ENCODE data around the gene APOBEC4. TPM values are rescaled to one million over a fixed set of nuclear protein-coding genes. Genes with fewer than 3 reads are reported as not detected.

APOBEC4 gene
- total and polyA plus RNA-seq, 4 donors, result 1.4 to 5.3 (median 3.1) TPM

DNA sequence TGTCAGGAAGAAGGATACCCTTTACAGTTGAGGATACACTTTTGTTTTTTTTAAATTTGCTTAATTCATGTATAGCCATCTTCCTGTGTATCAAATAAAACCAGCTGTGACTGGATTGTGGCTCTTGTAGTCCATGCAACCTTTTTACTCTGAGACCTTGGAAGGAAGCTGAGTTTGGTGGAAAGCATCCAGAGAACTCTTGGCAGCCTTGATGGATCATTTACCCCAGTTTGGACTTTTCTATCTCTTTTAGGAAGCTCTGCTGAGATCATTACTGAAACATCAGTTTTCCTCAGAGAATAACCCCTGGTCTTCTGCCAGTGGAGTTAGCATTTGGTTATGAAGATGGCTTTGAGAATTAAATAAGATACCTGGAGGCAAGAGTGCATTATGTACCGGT is 21.2 kb upstream of the APOBEC4 start:
- no peak overlapping the region for H3K27ac ChIP-seq (ENCODE audit: low read depth in 1 of 2, low read length in 1 of 2)
- DNase-seq, result peak in 2 of 3 donors; percentile 38 to 74
- H3K36me3 ChIP-seq (ENCODE audit: control insufficient read depth in 4 of 4, insufficient read depth in 4 of 4, low read length in 4 of 4), result no peaks in the 10 kb centered on the region
- no peak for ATAC-seq (ENCODE audit: insufficient read depth, low FRiP score)
- no peaks in the 10 kb centered on the region for H3K9me3 ChIP-seq (ENCODE audit: control insufficient read depth in 4 of 4, insufficient read depth in 3 of 4, low read length in 3 of 4)
- H3K4me3 ChIP-seq, result no peak overlapping the region
- H3K27me3 ChIP-seq (ENCODE audit: control insufficient read depth in 3 of 3, insufficient read depth in 3 of 3, low read length in 2 of 3), result no peaks in the 10 kb centered on the region
- TF ChIP-seq, protein P1, sequence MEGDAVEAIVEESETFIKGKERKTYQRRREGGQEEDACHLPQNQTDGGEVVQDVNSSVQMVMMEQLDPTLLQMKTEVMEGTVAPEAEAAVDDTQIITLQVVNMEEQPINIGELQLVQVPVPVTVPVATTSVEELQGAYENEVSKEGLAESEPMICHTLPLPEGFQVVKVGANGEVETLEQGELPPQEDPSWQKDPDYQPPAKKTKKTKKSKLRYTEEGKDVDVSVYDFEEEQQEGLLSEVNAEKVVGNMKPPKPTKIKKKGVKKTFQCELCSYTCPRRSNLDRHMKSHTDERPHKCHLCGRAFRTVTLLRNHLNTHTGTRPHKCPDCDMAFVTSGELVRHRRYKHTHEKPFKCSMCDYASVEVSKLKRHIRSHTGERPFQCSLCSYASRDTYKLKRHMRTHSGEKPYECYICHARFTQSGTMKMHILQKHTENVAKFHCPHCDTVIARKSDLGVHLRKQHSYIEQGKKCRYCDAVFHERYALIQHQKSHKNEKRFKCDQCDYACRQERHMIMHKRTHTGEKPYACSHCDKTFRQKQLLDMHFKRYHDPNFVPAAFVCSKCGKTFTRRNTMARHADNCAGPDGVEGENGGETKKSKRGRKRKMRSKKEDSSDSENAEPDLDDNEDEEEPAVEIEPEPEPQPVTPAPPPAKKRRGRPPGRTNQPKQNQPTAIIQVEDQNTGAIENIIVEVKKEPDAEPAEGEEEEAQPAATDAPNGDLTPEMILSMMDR (IDR thresholded peaks at IDR 0.05; ENCODE audit: control extremely low read depth, extremely low read depth), result no peak
- no peak overlapping the region for H3K9ac ChIP-seq (ENCODE audit: insufficient read depth in 1 of 2, low read length in 2 of 2)
- peaks cover 0 to 18% (median 0%) of the 10 kb centered on the region in 5 donors for H3K4me1 ChIP-seq (ENCODE audit: control insufficient read depth in 5 of 5, insufficient read depth in 5 of 5, low read length in 5 of 5)
- 86 to 89% methylated on average over 1 of the region's 1 CpG for WGBS, 2 donors

DNA sequence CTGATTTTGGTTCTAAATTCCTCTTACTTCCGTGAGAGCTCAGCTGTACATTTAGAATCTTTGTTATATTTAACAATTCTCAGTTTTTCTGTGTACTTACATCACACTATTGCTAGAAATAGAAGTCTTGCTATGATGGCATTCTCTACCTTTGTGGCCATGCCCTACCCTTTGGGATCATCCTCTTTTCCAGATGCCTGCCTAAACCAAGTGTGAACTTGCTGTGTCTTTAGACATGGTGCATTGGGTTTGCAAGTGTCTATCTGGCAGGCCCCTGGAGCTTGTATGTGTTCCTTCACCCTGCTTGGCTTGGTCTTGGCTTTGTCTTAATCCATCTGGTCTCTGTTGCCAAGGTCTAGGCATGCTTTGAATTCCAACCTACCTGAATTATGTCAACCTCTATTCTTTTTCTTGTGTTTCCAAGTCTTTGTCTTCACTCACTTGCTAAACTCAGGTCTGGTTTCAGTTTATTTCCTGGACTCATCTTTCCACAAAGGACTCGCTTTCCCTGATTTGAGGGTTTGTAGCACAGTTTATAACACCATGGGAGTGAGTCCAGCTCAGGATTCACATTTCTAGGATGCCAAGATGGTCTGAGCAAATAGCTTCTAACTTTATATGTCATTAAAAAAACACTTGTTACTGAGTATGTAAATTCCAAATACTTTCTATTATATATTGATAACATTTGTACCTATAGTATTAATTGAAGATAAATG is 20.6 kb upstream of the APOBEC4 start:
- Histone ChIP-seq H3K27me3 (ENCODE audit: control insufficient read depth in 3 of 3, insufficient read depth in 3 of 3, low read length in 2 of 3) (no peaks in the 10 kb centered on the region), H3K9ac (ENCODE audit: insufficient read depth in 1 of 2, low read length in 2 of 2) (no peak overlapping the region), H3K9me3 (ENCODE audit: control insufficient read depth in 4 of 4, insufficient read depth in 3 of 4, low read length in 3 of 4) (no peaks in the 10 kb centered on the region), H3K4me1 (ENCODE audit: control insufficient read depth in 5 of 5, insufficient read depth in 5 of 5, low read length in 5 of 5) (peaks cover 0 to 17% (median 0%) of the 10 kb centered on the region in 5 donors), H3K36me3 (ENCODE audit: control insufficient read depth in 4 of 4, insufficient read depth in 4 of 4, low read length in 4 of 4) (no peaks in the 10 kb centered on the region), H3K4me3 (no peak overlapping the region), H3K27ac (ENCODE audit: low read depth in 1 of 2, low read length in 1 of 2) (no peak overlapping the region)
- TF ChIP-seq, protein P1 (IDR thresholded peaks at IDR 0.05; ENCODE audit: control extremely low read depth, extremely low read depth), result no peak
- DNase-seq, result no peak
- no peak for ATAC-seq (ENCODE audit: insufficient read depth, low FRiP score)
- WGBS, 2 donors, result 97 to 99% methylated on average over 2 of the region's 2 CpGs

DNA sequence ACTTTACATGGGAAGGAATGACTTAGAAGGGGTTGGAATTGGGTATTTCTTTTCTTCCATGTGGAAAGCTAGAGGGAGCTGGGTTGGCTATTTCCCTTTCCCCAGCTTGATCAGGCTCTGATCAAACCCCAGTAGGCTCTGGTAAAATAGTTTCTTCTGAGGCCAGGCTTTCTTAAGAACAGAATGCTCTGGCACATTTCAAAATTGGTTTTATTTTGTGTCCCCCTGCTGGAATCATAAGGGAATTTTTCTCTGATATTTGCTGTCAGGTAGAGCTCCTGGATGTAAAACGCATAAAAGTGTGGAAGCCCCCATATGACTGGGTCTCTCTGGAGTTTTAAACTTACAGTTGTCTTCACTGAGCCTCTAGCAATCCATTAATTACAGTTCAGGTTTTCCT is 17.1 kb upstream of the APOBEC4 start:
- peaks cover 0 to 12% (median 0%) of the 10 kb centered on the region in 5 donors for H3K4me1 ChIP-seq (ENCODE audit: control insufficient read depth in 5 of 5, insufficient read depth in 5 of 5, low read length in 5 of 5)
- no peak overlapping the region for H3K4me3 ChIP-seq
- no peak overlapping the region for H3K9ac ChIP-seq (ENCODE audit: insufficient read depth in 1 of 2, low read length in 2 of 2)
- TF ChIP-seq, protein P1 (IDR thresholded peaks at IDR 0.05; ENCODE audit: control extremely low read depth, extremely low read depth), result no peak
- DNase-seq, result no peak
- no peaks in the 10 kb centered on the region for H3K27me3 ChIP-seq (ENCODE audit: control insufficient read depth in 3 of 3, insufficient read depth in 3 of 3, low read length in 2 of 3)
- no peak for ATAC-seq (ENCODE audit: insufficient read depth, low FRiP score)
- H3K9me3 ChIP-seq (ENCODE audit: control insufficient read depth in 4 of 4, insufficient read depth in 3 of 4, low read length in 3 of 4), result no peaks in the 10 kb centered on the region
- no peaks in the 10 kb centered on the region for H3K36me3 ChIP-seq (ENCODE audit: control insufficient read depth in 4 of 4, insufficient read depth in 4 of 4, low read length in 4 of 4)
- 96 to 100% methylated on average over 1 of the region's 1 CpG for WGBS, 2 donors
- no peak overlapping the region for H3K27ac ChIP-seq (ENCODE audit: low read depth in 1 of 2, low read length in 1 of 2)

All from lung (tissue), 12 donors.